Cortex of kidney (tissue), 1 donor: ENCODE data around the gene PCDHB14.
"Not testable (repeated sequence)": the region's sequence is repeated elsewhere in the genome, so short reads cannot be mapped to it uniquely, and the experiment has no call there.

Experiments used
- DNase-seq: peaks from one replicate; lab custom pipeline; 2025; lab: John Stamatoyannopoulos, UW

Gene PCDHB14

DNA sequence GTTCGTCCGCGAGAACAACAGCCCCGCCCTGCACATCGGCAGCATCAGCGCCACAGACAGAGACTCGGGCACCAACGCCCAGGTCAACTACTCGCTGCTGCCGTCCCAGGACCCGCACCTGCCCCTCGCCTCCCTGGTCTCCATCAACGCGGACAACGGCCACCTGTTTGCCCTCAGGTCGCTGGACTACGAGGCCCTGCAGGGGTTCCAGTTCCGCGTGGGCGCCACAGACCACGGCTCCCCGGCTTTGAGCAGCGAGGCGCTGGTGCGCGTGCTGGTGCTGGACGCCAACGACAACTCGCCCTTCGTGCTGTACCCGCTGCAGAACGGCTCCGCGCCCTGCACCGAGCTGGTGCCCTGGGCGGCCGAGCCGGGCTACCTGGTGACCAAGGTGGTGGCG is 12.9 kb upstream of the PCDHB14 start:
- DNase-seq: not testable (repeated sequence)

DNA sequence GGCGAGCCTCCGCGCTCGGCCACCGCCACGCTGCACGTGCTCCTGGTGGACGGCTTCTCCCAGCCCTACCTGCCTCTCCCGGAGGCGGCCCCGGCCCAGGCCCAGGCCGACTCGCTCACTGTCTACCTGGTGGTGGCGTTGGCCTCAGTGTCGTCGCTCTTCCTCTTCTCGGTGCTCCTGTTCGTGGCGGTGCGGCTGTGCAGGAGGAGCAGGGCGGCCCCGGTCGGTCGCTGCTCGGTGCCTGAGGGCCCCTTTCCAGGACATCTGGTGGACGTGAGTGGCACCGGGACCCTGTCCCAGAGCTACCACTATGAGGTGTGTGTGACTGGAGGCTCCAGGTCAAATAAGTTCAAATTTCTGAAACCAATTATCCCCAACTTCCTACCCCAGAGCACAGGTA is 12.3 kb upstream of the PCDHB14 start:
- DNase-seq: not testable (repeated sequence)

GRCh38 chr5:141213656-141214339 is 9.3 kb upstream of the PCDHB14 start, which contains the start of gene PCDHB13:
PCDHB13 (plus strand) TSS chr5:141213919; CDS start chr5:141214124, 205 bp downstream.
- not testable (repeated sequence) for DNase-seq

DNA sequence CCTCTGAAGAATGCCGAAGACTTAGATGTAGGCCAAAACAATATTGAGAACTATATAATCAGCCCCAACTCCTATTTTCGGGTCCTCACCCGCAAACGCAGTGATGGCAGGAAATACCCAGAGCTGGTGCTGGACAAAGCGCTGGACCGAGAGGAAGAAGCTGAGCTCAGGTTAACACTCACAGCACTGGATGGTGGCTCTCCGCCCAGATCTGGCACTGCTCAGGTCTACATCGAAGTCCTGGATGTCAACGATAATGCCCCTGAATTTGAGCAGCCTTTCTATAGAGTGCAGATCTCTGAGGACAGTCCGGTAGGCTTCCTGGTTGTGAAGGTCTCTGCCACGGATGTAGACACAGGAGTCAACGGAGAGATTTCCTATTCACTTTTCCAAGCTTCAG is 8.6 kb upstream of the PCDHB14 start:
- DNase-seq: not testable (repeated sequence)

GRCh38 chr5:141215504-141215903 is 7.6 kb upstream of the PCDHB14 start:
- not testable (repeated sequence) for DNase-seq

- not testable (repeated sequence) for DNase-seq
Observed at GRCh38 chr5:141216035-141216434, 7.1 kb upstream of the PCDHB14 start.

DNA sequence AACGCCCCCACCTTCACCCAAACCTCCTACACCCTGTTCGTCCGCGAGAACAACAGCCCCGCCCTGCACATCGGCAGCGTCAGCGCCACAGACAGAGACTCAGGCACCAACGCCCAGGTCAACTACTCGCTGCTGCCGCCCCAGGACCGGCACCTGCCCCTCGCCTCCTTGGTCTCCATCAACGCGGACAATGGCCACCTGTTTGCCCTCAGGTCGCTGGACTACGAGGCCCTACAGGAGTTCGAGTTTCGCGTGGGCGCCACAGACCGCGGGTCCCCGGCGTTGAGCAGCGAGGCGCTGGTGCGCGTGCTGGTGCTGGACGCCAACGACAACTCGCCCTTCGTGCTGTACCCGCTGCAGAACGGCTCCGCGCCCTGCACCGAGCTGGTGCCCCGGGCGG is 1.7 kb downstream of the PCDHB14 start:
- DNase-seq: not testable (repeated sequence)

DNA sequence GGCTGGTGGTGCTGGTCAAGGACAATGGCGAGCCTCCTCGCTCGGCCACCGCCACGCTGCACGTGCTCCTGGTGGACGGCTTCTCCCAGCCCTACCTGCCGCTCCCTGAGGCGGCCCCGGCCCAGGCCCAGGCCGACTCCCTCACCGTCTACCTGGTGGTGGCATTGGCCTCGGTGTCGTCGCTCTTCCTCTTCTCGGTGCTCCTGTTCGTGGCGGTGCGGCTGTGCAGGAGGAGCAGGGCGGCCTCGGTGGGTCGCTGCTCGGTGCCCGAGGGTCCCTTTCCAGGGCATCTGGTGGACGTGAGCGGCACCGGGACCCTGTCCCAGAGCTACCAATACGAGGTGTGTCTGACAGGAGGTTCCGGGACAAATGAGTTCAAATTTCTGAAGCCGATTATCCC is 2.3 kb downstream of the PCDHB14 start:
- not testable (repeated sequence) for DNase-seq

DNA sequence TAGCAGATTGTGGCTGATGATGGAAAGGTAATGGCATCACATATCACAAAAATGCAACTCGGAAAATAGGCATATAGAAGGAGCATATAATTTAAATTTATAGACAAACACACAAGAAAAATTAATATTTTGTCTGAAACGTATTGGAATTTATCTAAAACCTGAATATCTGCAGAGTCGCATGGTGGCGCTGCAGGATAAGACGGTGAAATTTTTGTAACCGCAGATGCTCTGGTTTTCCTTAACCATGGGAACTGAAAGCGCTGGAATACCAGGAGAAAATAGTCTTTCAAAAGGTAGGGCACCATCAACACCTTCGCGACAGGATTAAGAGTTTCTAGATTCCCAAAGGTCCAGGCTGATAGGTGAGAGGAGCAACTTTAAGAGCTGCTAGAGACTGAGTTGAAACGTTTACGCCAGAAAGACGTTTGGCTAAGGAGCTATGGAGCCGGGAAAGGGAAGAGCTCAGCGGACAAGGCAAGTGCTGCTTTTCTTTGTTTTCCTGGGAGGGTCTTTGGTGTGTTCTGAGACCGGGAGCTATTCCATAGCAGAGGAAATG is 11.0 kb downstream of the PCDHB14 start:
- no peak for DNase-seq

- not testable (repeated sequence) for DNase-seq
Observed at GRCh38 chr5:141235922-141236321, 12.8 kb downstream of the PCDHB14 start.

GRCh38 chr5:141236516-141237313 is 13.6 kb downstream of the PCDHB14 start:
- no peak for DNase-seq

DNA sequence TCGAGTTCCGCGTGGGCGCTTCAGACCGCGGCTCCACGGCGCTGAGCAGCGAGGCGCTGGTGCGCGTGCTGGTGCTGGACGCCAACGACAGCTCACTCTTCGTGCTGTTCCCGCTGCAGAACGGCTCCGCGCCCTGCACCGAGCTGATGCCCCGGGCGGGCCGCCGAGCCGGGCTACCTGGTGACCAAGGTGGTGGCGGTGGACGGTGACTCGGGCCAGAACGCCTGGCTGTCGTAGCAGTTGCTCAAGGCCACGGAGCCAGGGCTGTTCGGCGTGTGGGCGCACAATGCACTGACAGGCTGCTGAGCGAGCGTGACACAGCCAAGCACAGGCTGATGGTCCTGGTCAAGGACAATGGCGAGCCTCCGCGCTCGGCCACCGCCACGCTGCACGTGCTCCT is 18.4 kb downstream of the PCDHB14 start:
- DNase-seq: no peak

GRCh38 chr5:141245250-141245717 is 22.1 kb downstream of the PCDHB14 start, which contains the start of gene PCDHB15:
PCDHB15 (plus strand) TSS chr5:141245395; CDS start chr5:141245579, 184 bp downstream.
- DNase-seq: no peak

GRCh38 chr5:141246971-141247370 is 23.8 kb downstream of the PCDHB14 start:
- DNase-seq: not testable (repeated sequence)

GRCh38 chr5:141247434-141247833 is 24.3 kb downstream of the PCDHB14 start:
- DNase-seq: not testable (repeated sequence)

DNA sequence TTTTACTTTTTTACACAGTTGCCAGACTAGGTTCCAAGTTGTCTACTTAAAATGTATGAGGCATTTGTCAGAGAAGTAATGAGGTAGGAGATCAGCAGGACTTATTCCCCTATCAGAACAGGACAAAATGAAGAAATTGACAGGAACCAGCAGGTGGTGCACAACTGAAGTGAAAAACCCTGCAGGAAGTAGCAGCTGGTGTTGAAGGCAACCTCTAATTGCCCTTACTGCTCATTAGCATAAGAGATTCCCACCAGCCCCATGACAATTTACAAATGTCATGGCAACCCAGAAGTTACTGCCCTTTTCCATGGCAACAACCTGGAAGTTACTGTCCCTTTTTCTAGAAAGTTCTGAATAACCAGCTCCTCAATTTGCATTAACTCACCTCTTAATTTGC is 27.4 kb downstream of the PCDHB14 start:
- no peak for DNase-seq

- DNase-seq: no peak
Observed at GRCh38 chr5:141258464-141258863, 35.3 kb downstream of the PCDHB14 start.

DNA sequence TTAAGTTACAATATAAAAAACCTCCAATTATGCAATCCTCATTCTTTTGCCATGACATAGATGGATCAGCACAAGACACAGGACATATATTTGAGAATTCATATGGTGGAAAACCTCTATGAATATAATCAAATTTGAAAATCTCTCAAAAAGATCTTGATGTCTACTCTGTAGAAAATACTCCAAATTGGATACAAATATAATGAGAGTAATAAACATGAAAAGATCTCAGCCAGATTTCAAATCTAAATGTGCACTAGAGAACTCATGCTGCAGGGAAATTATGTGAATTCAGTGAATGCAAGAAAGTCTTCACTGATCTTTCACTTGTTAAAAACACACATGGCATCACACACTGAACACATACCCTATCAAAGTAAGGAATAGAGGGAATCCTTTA is 35.8 kb downstream of the PCDHB14 start:
- DNase-seq: no peak

GRCh38 chr5:141260458-141261237 is 37.5 kb downstream of the PCDHB14 start:
- DNase-seq: no peak

GRCh38 chr5:141261238-141261546 is 38.0 kb downstream of the PCDHB14 start:
- DNase-seq: no peak

- DNase-seq: no peak
Observed at GRCh38 chr5:141269195-141269594, 46.1 kb downstream of the PCDHB14 start.

DNA sequence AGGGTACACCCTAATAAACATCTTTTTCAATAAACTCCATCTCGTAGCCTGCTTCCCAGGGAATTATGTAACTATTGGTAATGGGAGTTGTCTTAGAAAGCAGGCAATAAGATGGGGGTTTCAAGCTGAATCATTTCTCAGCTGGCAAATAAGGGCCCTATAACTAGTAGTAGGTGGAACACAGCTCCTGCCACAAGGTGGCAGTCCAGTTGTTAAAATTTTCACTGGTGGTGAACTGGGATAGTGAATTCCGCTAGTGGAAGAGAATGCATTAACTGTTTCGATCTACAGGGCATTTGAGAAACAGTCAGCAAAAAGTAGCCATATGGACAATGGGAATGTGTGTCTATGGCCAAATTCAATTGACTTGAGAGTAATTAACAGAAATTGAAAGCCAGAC is 49.8 kb downstream of the PCDHB14 start:
- DNase-seq: no peak
